Measurements from ENCODE around the gene TCF4.

The TCF4 gene

GRCh38 chr18:55374741-55375140, 213.3 kb downstream of the TCF4 start:
- no peak for DNase-seq

DNA sequence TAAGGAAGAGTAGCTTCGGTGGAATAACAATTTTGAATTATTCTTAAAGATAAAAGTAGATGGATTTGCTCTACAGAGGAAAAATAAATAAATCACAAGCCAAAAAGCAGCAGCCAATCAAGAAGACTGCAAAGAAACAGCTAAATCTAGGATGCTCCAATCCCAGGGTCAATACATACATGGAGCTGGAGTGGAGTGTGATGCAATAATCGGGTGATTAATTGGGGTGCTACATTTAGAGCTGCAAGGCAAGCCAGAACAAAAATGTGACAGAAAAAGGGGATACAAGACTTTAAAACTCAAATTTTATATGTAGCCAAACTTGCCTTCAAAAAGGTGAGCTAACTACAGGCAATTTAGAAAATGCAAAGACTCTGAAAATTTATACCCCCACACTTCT, 215.8 kb downstream of the TCF4 start:
- no peak for DNase-seq

DNA sequence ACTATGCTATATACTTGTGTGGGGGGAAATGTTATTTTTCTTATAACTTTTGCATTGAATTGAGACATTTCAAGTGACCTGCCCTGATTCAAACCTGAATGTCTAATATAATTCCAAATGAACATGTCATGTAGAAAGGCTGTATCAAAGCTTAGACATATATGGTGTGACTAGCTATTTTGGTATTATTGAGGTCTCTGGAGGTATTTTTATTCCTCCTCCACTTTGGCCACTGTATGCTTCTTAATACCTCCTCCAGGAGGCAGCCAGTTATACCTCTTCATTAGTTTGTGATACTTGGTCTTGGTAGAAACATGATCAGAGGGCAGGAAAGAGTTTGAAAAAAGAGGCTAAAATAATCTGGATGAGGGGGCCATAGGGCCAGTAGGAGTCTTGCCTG, 217.1 kb downstream of the TCF4 start:
- no peak for DNase-seq

- DNase-seq: no peak
Measured at GRCh38 chr18:55369346-55369745, 218.6 kb downstream of the TCF4 start.

- no peak for DNase-seq
Measured at GRCh38 chr18:55365342-55365741, 222.7 kb downstream of the TCF4 start.

DNA sequence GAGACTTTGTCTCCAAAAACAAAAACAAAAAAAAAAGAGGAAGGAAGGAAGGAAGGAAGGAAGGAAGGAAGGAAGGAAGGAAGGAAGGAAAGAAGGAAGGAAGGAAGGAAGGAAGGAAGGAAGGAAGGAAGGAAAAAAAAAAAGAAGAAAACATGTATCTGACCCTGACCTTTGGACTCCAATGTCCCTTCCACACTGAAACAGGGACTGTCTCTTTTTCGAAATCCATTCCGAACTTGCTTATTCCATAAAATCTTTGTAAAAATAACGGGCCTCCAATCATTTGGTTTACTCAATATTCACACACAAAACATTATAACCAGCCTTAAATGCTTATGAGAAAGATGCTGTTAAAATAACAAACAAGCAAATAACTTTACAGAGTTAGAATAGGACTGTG, 225.7 kb downstream of the TCF4 start:
- DNase-seq: no peak

DNA sequence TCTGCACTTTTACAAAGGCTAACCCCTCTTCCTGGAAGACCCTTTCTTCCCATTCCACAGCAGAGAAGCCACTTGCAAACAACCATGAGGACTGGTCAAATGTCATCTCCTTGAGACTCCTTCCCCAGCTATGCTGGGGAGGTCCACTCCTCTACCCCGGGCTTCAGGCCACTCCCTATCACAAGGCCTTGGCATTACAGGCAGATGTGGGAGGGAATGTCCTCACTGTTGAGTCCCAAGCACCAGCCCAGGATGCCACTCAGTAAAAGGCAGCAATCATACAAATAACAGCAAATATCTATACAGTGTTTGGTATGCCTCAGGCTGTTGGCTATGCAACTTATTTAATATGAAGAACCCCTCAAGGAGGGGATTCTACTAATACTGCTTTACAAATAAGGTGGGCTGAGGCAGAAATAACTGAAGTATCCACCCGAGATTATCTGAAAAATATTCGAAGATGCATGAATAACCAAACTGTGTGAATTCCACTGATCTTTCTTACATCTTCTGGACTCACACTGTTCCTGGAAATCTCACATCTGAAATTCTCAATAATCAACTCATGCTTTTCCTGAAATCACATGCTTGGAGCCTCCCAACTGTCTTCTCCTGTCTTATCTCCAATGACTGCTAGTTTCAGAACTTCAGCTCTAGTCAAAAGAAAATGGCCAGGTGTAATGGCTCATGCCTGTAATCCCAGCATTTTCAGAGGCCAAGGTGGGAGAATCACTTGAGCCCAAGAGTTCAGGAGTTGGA, 226.3 kb downstream of the TCF4 start:
- DNase-seq: no peak

GRCh38 chr18:55360061-55360460, 227.9 kb downstream of the TCF4 start:
- DNase-seq: no peak

DNA sequence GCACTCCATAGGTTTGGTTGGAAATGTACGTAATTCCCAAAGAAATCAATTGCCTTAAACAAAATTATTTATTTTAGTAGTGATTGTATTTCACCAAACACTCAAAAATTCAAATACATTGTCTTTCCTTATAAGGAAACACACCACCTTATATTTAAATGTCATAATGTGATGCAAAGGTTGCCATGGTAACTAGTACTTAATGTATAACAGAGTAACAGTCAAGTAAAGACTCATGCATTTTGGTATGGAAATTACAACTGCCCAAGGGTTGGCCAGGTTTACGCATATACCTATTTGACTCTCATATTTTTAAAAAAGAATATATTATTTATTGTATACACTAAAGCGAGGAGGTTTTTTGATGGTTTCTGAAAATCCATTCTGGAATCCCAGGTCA, 231.2 kb downstream of the TCF4 start:
- DNase-seq: no peak

GRCh38 chr18:55355223-55355622, 232.8 kb downstream of the TCF4 start:
- DNase-seq: no peak

DNA sequence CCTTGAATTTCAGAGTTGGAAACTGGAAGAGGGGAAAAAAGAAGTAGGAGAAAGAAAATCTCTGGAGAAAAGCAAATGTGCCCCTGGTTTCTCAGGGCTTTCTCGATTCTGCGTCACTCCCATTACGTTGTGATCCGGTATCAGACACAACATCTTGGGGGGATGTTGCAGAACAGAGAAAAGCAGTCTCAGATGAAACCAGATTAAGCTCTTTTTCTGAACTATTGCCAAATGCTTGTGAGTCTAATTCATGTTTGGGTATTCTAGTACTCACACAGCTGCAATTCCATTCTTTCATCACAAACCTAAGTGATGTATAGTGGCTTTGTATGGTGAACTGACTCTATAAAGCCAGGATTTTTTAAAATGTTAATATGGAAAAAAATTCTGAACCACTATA, 233.2 kb downstream of the TCF4 start:
- no peak for DNase-seq

DNA sequence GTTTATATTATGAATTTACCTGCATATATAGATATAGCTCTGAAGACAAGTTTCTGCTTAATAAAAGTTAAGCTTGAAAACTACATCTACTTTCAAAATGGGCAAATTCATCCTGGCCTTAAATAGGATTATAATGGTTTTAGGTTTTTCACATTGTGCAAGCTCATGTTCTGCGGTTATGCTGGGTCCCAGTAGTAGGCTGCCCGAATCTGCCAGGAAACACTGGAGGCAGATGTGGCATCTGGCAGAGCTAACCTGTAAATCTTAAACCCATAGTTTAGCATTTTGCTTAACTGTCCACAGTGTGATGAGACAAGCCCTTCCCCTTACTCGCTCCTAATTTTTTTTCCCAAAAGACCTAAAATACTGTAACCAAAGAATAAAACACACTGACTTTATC, 234.2 kb downstream of the TCF4 start:
- no peak for DNase-seq

GRCh38 chr18:55353391-55353790, 234.6 kb downstream of the TCF4 start:
- DNase-seq: no peak

DNA sequence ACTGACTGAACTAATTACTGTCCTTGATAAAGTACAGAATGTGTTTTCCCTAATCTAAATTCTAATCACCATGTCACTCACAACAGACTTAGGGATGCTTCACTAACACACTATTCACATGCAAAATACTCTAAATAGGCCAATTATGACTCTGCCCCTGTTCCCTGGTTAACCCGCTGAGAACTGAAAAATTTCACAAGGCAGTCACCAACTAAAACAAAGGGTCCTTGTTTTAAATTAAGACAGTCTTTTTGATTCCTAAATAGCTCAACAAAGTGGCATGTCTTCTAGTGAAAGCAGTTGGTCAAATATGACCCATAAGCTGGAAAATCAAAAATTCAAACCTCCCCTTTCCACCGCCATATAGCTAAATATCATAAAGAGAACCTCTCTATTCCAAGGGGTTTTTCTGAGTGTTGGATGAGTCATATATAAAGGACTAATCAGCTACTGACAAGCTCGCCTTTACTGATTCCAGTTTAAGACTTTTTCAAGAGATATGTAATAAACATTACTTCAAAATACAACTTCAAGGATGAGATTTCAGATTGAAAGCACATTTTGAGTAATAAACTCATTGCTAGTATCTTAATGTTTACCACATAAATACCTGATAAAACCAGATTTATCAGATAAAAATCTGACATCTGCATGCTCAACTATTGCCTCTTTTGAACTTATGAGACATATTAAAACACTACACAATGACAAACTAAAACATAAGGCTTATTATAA, 235.8 kb downstream of the TCF4 start:
- DNase-seq: no peak

DNA sequence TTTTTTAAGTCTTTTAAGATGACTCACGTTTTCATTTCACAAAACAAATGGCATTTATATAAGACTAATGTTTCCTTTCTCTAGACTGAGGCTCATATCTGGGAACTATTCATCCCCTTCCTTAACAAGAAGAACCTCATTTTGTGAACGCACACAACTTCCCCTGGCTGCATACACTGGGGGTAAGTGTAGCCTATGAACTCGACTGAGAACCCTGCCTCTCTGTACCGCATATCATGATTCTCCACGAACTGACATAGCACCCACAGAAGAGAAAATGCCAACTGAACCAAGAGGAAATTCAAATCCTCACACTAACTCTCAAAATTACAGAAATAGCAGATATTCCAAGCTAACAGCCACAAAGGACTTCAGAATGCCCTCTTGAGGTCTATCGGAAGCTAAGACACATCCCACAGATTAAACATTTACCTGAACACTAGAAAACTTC, 236.7 kb downstream of the TCF4 start:
- no peak for DNase-seq

DNA sequence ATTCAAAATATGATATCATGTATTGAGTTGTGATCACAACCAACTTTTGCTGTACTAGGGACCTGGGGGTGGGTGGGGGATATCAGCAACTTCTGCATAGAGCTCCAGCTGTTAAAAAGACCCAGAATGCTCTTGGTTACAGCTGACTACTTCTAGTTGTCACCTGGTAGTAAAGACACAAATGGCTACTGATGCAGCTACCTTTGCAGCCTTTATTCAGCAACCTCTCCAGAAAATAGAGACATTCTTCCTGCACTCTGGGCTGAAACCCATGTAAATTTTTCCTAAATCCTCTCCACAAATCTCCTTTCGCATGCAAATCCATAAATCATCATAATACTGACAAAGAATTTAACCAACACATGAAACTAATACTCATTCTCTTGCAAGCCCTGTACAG, 238.3 kb downstream of the TCF4 start:
- DNase-seq: no peak

- peak in 1 of 2 experiments; percentile 41 for DNase-seq
Measured at GRCh38 chr18:55346961-55347740, 240.8 kb downstream of the TCF4 start.

- no peak for DNase-seq
Measured at GRCh38 chr18:55346387-55346786, 241.6 kb downstream of the TCF4 start.

DNA sequence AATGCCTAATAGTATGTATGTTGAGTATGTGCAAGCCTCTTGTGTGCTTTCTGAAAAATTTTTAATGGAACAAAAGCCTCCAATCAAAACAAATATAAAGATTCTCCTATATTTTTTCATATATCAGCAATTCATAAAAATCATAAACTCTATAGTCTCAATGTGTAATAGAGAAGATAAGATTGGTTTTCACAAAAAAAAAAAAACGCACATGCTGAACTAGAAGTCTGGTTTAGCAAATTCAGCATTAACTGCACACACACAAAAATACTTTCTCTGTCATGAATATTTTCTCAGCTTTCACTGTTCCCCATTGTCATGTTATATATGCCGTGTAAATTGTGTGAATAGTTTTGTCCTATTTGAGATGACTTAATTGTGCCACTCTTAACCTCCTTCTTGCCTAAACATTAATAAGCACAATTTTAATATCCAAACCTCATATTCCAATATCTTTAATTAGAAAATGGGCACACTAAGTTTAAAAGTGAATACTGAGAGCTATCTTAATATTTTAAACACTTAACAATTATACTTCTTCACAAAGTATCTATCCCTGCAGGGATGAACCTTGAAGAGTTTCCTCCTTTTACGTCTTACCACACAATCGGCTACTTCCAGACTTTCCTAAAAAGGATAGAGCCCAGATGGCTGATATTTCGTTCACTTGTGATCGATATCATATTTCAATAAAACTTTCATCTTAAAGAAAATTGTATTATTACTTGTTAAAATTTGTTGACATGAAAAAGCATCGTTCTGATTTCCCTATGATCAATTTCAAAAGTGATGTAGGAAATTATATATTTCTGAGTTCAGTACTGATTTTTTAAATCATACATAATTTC, 242.7 kb downstream of the TCF4 start:
- DNase-seq: no peak

GRCh38 chr18:55343396-55344073, 244.5 kb downstream of the TCF4 start:
- DNase-seq: no peak

DNA sequence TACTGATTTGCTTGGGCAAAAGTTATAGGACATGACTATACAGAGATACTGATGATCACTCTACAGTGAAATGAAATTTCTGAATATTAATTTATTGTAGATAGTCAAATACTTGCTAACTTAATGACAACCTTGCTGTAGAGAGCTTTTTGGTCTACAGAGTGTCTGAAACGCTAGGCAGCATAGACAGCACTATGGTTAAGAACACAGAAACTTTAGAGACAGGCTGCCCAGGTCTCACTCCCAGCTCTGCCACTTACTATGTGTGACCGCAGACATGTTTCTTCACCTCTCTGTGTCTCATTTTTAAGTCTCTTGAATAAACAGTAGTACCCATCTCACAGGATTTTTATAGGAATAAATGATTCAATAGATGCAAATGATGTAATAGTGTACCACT, 247.0 kb downstream of the TCF4 start:
- no peak for DNase-seq

GRCh38 chr18:55339990-55340389, 248.0 kb downstream of the TCF4 start:
- no peak for DNase-seq

All from cerebellar nuclear complex (tissue), 1 donor.